ENCODE results near the gene PLOD3. TPM values are rescaled to one million over a fixed set of nuclear protein-coding genes. Genes with fewer than 3 reads are reported as not detected.

The PLOD3 gene
- total RNA-seq, 2 experiments from 2014 or later: 19.5 to 22.7 TPM

DNA sequence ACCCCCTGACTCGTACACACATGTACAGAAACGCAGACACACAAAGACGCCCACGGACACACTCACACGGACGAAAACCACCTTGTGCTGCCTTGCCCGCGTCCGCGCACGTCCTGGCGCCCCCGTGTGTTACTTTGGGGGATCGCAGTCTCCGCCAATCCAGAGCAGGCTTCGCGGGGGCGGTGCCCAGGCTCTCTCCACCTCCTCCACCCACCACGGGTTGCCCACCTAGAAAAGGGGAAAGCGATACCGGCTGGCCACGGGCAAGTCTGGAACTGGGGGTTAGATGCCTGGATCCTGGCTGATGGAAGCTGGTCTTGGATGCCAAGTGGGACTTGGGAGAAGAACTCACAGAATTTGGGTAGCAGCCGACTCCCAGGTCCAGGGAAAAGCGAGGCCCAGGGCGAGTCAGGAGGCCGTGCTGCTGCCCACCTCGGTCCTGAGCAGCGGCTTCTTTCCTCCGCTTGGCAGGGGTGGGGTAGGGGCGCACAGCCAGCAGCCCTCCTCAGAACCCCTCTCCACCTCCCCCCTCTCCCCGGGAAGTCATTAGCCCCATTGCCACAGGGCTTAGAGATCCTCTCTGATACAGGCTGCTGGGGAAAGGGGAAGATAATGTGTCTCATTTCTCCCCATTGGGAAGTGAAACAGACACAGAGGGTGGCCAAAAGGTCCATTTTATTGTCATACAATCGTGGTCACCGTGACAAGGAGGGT is 47.4 kb downstream of the PLOD3 start:
- H3K36me3 Mint-ChIP-seq: peaks cover 2% of the 10 kb centered on the region
- DNase-seq: peak; percentile 80
- no peak overlapping the region for H3K27ac Mint-ChIP-seq
- H3K4me3 Mint-ChIP-seq: no peak overlapping the region
- H3K4me1 Mint-ChIP-seq: peaks cover 63% of the 10 kb centered on the region
- H3K9me3 Mint-ChIP-seq: no peaks in the 10 kb centered on the region
- H3K27me3 Mint-ChIP-seq: peaks cover 95% of the 10 kb centered on the region

- H3K4me3 Mint-ChIP-seq: no peak overlapping the region
Observed at GRCh38 chr7:101169110-101169837, 48.1 kb downstream of the PLOD3 start.

GRCh38 chr7:101168412-101169049 is 48.9 kb downstream of the PLOD3 start:
- Mint-ChIP-seq H3K36me3 (peaks cover 2% of the 10 kb centered on the region), H3K4me1 (peaks cover 57% of the 10 kb centered on the region), H3K9me3 (no peaks in the 10 kb centered on the region), H3K27ac (no peak overlapping the region), H3K4me3 (no peak overlapping the region), H3K27me3 (peaks cover 88% of the 10 kb centered on the region)
- no peak for DNase-seq

More at GRCh38 chr7:101169110-101169837, 48.1 kb downstream of the PLOD3 start:
- H3K27ac Mint-ChIP-seq: no peak overlapping the region
- H3K9me3 Mint-ChIP-seq: no peaks in the 10 kb centered on the region
- peaks cover 2% of the 10 kb centered on the region for H3K36me3 Mint-ChIP-seq
- no peak for DNase-seq
- peaks cover 94% of the 10 kb centered on the region for H3K27me3 Mint-ChIP-seq
- peaks cover 62% of the 10 kb centered on the region for H3K4me1 Mint-ChIP-seq

GRCh38 chr7:101167645-101168411 is 49.6 kb downstream of the PLOD3 start:
- Mint-ChIP-seq H3K27me3 (peaks cover 85% of the 10 kb centered on the region), H3K4me3 (no peak overlapping the region), H3K4me1 (peaks cover 57% of the 10 kb centered on the region), H3K36me3 (peaks cover 2% of the 10 kb centered on the region), H3K9me3 (no peaks in the 10 kb centered on the region), H3K27ac (no peak overlapping the region)
- no peak for DNase-seq

DNA sequence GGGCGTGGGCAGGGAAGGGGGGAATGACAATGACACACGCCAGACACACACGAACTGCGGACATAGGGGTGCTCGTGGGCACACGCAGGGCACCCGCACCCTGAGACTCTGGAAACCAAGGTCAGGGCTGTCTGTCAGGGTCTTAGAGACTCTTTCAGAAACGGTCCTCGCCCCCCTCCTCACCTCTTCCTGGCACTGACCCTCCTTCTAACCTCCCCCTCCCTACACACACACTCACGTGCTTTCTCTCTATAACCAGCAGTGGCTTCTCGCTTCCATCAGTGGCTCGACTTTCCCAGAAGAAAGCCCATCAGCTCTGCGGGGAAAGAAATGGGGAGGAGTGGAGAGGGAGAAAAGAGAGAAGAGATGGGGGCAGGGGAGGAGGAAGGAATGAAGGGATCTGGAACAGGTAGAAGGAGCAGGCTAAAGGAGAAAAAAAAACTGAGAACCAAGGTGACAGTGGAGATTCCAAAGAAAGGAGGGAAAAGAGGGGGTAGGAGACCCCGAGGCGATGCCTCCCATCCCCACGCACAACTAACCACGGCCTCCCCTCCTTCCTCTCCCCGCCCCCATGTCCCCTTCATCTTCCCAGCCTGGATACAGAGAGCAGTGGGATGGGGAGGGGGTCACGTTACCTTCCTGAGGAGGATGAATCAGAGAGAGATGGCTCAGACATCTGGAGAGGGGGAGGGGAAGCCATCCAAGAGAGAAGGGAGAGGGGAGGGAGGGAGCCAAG is 50.3 kb downstream of the PLOD3 start:
- H3K9me3 Mint-ChIP-seq: no peaks in the 10 kb centered on the region
- no peak for DNase-seq
- H3K4me1 Mint-ChIP-seq: peaks cover 59% of the 10 kb centered on the region
- no peak overlapping the region for H3K27ac Mint-ChIP-seq
- peaks cover 88% of the 10 kb centered on the region for H3K27me3 Mint-ChIP-seq
- no peak overlapping the region for H3K4me3 Mint-ChIP-seq
- peaks cover 2% of the 10 kb centered on the region for H3K36me3 Mint-ChIP-seq

DNA sequence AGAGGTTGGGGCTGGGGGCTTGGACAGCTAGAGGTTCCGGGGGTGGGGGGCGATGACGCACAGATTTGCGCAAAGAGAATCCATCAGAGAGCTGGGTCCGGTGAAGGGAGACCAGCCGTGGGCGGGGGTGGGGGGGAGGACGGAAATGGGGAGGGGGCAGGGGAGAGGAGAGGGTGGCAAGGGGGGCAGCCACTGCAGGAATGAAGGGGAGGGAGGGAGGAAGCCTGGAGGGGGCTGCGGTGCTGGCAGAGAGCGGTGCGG is 50.8 kb downstream of the PLOD3 start:
- no peak overlapping the region for H3K27ac Mint-ChIP-seq
- H3K4me1 Mint-ChIP-seq: peaks cover 56% of the 10 kb centered on the region
- H3K36me3 Mint-ChIP-seq: peaks cover 2% of the 10 kb centered on the region
- no peak overlapping the region for H3K4me3 Mint-ChIP-seq
- DNase-seq: no peak
- no peaks in the 10 kb centered on the region for H3K9me3 Mint-ChIP-seq
- H3K27me3 Mint-ChIP-seq: peaks cover 86% of the 10 kb centered on the region

DNA sequence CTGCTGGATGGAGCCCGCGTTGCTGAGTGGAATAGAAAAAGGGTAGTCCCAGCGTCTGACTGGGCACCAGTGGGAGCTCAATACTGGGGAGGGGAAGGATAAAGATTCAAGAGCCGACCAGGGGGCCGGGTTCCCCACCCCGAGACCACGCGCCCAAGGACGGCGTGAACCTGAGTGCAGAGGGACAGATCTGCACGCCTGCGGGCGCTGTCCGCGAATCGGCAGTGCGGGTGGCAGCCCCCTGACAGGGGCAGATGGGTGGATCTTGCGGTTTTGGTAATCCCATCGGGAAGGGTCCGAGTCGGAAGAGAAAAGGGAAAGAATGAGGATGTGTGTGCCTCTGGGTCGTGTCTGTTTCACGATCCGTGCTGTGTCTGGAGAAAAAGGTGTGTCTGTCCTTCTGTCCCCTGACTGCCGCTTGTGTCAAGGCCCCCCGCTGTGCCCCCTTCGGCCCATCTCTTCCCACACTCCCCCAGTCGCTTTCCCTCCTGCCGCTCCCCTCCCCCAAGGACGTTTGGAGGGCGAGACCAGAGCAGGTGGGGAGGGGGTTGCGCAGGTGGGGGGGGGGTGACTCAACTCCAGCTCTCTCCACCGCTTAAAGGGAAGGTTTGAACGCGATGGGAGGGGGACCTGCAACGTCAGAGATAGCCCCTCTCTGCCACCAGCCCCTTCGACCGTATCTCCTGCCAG is 51.3 kb downstream of the PLOD3 start:
- no peak overlapping the region for H3K27ac Mint-ChIP-seq
- H3K36me3 Mint-ChIP-seq: peaks cover 5% of the 10 kb centered on the region
- H3K4me3 Mint-ChIP-seq: peak overlapping the region; percentile 83
- H3K9me3 Mint-ChIP-seq: no peaks in the 10 kb centered on the region
- peaks cover 85% of the 10 kb centered on the region for H3K27me3 Mint-ChIP-seq
- peaks cover 51% of the 10 kb centered on the region for H3K4me1 Mint-ChIP-seq
- no peak for DNase-seq

GRCh38 chr7:101165075-101165957 is 52.1 kb downstream of the PLOD3 start, which contains the start of gene VGF:
VGF (minus strand) TSS chr7:101165569; CDS start chr7:101164843, 726 bp downstream.
- peak; percentile 92 for DNase-seq
- H3K4me3 Mint-ChIP-seq: peak within 1 kb of the TSS; percentile 83
- H3K27me3 Mint-ChIP-seq: peaks cover 78% of the 10 kb centered on the region
- H3K9me3 Mint-ChIP-seq: no peaks in the 10 kb centered on the region
- peaks cover 5% of the 10 kb centered on the region for H3K36me3 Mint-ChIP-seq
- H3K27ac Mint-ChIP-seq: peak within 1 kb of the TSS; percentile 51
- H3K4me1 Mint-ChIP-seq: peaks cover 45% of the 10 kb centered on the region

DNA sequence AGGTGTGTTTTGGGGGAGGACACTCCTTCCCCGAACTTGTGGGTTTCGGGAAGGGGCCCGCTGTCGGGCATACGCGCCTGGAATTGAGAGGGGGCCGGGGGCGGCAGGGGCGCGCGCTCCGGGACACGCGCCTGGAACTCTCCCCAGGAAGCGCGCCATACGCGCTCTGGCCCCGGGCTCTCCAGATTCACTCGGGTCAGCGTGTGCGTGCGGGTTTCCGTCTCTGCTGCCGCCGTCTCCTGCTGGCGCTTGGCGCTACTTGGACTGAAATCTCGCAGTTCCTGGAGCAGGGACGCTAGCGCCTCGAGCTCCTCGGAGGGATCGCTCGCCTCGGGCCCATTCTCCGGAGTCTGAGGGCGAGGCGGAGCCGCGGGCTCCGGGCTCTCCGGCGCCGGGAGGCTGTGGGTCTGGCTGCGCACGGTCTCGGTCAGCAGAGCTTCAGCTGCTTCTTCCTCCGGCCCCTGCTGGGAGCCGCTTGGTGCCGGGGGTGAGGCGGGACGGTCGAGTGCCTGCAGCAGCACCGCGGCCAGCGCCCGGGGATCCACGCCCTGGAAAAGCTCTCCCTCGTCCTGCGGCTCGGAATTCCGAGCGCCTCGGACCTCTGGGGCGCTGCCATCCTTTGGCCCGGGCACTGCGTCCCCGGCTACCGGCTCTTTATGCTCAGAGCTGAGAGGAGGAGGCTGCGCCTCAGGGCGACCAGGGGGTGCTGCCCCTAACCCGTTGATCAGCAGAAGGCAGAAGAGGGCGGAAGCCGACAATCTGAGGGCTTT is 53.1 kb downstream of the PLOD3 start:
- Mint-ChIP-seq H3K4me3 (no peak overlapping the region), H3K27me3 (peaks cover 67% of the 10 kb centered on the region)

GRCh38 chr7:101163279-101164070 is 53.9 kb downstream of the PLOD3 start:
- Mint-ChIP-seq H3K27me3 (peaks cover 60% of the 10 kb centered on the region), H3K4me1 (peaks cover 33% of the 10 kb centered on the region), H3K27ac (no peak overlapping the region), H3K4me3 (peak overlapping the region; percentile 60), H3K36me3 (peaks cover 7% of the 10 kb centered on the region), H3K9me3 (no peaks in the 10 kb centered on the region)
- no peak for DNase-seq

More for the DNA sequence above, 53.1 kb downstream of the PLOD3 start:
- H3K36me3 Mint-ChIP-seq: peaks cover 5% of the 10 kb centered on the region
- no peak for DNase-seq
- no peak overlapping the region for H3K27ac Mint-ChIP-seq
- H3K4me1 Mint-ChIP-seq: peaks cover 38% of the 10 kb centered on the region
- no peaks in the 10 kb centered on the region for H3K9me3 Mint-ChIP-seq

GRCh38 chr7:101162551-101163278 is 54.7 kb downstream of the PLOD3 start:
- peaks cover 28% of the 10 kb centered on the region for H3K4me1 Mint-ChIP-seq
- peak overlapping the region; percentile 52 for H3K4me3 Mint-ChIP-seq
- H3K36me3 Mint-ChIP-seq: peaks cover 9% of the 10 kb centered on the region
- H3K27ac Mint-ChIP-seq: no peak overlapping the region
- H3K9me3 Mint-ChIP-seq: no peaks in the 10 kb centered on the region
- H3K27me3 Mint-ChIP-seq: peaks cover 52% of the 10 kb centered on the region
- peak; percentile 44 for DNase-seq
